Superior temporal gyrus (tissue), 1 donor: Measurements from ENCODE around the gene SERPINE2.

Experiments
- DNase-seq: peaks from one replicate; pipeline ENCODE4 v3.0.0-alpha.2; 2016; ENCODE audit errors: extremely low spot score

The SERPINE2 gene

GRCh38 chr2:224039080-224039769, at the start of gene SERPINE2:
TSS of gene SERPINE2 (minus strand) at chr2:224039286. CDS start at chr2:224001900, 37,386 bp downstream.
- DNase-seq: peak; percentile 74

- DNase-seq: no peak
Measured at GRCh38 chr2:224086226-224086914, 47.3 kb upstream of the SERPINE2 start.

- no peak for DNase-seq
Measured at GRCh38 chr2:224085811-224086210, 46.7 kb upstream of the SERPINE2 start.

GRCh38 chr2:224085246-224085645, 46.2 kb upstream of the SERPINE2 start:
- no peak for DNase-seq

- DNase-seq: no peak
Measured at GRCh38 chr2:224084266-224084892, 45.3 kb upstream of the SERPINE2 start.

- no peak for DNase-seq
Measured at GRCh38 chr2:224083638-224084037, 44.6 kb upstream of the SERPINE2 start.

- no peak for DNase-seq
Measured at GRCh38 chr2:224078656-224079055, 39.6 kb upstream of the SERPINE2 start.

GRCh38 chr2:224077773-224078507, 38.9 kb upstream of the SERPINE2 start:
- DNase-seq: no peak

GRCh38 chr2:224075588-224075987, 36.5 kb upstream of the SERPINE2 start:
- no peak for DNase-seq

- no peak for DNase-seq
Measured at GRCh38 chr2:224073676-224074075, 34.6 kb upstream of the SERPINE2 start.

GRCh38 chr2:224072541-224073188, 33.6 kb upstream of the SERPINE2 start:
- DNase-seq: no peak

- DNase-seq: no peak
Measured at GRCh38 chr2:224069172-224069571, 30.1 kb upstream of the SERPINE2 start.

GRCh38 chr2:224063298-224063648, 24.2 kb upstream of the SERPINE2 start:
- DNase-seq: no peak

GRCh38 chr2:224062481-224063297, 23.6 kb upstream of the SERPINE2 start:
- peak; percentile 20 for DNase-seq

GRCh38 chr2:224060783-224061482, 21.8 kb upstream of the SERPINE2 start:
- DNase-seq: no peak

GRCh38 chr2:224059178-224059577, 20.1 kb upstream of the SERPINE2 start:
- DNase-seq: no peak

- no peak for DNase-seq
Measured at GRCh38 chr2:224058048-224058775, 19.1 kb upstream of the SERPINE2 start.

GRCh38 chr2:224056889-224057288, 17.8 kb upstream of the SERPINE2 start:
- no peak for DNase-seq

- no peak for DNase-seq
Measured at GRCh38 chr2:224055101-224055500, 16.0 kb upstream of the SERPINE2 start.

GRCh38 chr2:224046752-224047151, 7.7 kb upstream of the SERPINE2 start:
- no peak for DNase-seq
